Inferior parietal cortex (tissue), 1 donor: ENCODE data around the gene DIO2.

ENCODE experiments used
- DNase-seq: peaks from one replicate; pipeline ENCODE4 v3.0.0-alpha.2; 2016; ENCODE audit errors: extremely low spot score

DIO2 gene

DNA sequence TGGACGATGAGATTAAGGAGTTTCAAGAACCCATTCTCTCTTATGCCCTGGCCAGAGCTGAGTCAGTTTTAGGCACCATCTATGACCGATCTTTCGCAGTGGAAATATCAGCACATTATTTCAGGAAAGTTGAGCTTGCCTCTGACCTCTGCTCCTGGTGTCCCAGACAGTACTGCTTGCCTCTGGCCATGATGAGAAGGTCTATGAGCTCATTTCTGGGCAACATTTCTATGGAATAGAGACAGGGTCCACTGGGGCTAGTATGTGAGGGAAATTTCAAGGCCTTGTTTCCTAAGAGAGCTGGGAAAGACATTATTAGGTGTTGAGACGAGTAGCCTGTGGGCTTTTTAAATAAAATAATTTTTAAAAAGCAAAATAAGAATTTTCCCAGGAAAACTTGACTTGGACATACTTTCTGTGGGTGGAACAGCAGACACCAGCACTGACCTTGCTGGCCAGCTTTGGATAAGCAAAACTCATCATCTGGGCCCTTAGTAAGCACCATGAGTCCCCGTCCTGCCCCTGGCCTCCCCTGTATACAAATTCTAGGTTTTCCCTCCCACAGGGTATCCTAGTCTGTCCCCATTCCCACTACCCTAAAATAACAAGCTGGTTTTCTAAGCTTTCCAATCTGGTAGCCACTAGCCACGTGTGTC lies 43.4 kb downstream of the DIO2 start:
- no peak for DNase-seq

GRCh38 chr14:80164991-80165721 lies 46.1 kb downstream of the DIO2 start:
- DNase-seq = no peak

DNA sequence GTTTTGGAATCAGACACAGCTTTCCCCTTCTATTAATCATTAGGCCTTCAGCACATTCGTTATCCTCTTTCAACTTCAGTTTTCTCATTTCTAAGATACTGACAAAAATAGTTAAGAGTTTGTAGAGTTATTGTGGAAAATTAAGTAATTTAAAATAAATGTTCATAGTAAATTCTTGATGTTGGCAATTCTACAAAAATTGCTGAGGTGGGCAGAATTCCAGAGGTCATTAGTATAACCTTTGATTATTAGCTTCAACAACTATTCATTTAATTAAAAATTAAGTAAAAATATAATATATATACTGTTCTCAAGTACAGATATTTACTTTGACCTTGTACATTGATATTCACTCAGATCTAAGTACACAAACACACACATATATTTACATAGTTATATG lies 58.5 kb downstream of the DIO2 start:
- DNase-seq = no peak

DNA sequence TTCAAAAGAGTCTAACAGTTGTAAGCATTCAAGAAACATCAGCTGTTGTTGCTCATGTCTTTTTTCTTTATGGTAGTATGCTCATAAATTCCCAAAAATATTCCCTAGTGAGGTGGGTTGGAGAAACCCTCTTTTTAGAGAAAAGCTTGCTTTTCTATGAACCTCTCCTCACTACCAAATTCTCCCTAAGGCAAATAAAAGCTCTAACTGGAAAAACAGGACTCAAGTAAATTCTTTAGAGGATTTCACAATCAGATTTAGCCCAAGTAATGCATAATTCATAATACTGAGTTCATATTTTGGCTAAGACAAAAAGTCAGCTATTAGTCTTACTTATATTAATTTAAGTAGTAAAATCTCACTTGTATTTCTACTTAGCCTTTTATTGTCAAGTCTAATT lies 59.1 kb downstream of the DIO2 start:
- no peak for DNase-seq

- DNase-seq = no peak
Measured at GRCh38 chr14:80150301-80150700, 61.0 kb downstream of the DIO2 start.
